Colonic mucosa (tissue), 4 donors: ENCODE measurements around the gene MPHOSPH10. TPM values are rescaled to one million over a fixed set of nuclear protein-coding genes. Genes with fewer than 3 reads are reported as not detected.
"Not testable (repeated sequence)": the region's sequence is repeated elsewhere in the genome, so short reads cannot be mapped to it uniquely, and the experiment has no call there.

ENCODE experiments used
- DNase-seq: peaks from one replicate; pipeline ENCODE4 v3.0.0-alpha.2; 2020
- H3K27ac ChIP-seq: fragments of 200-600 bp; one replicate; pipeline ENCODE4 v1.8.0; 2021
- H3K27me3 ChIP-seq: fragments of 200-600 bp; one replicate; pipeline ENCODE4 v1.8.0; 2021
- H3K36me3 ChIP-seq: fragments of 200-600 bp; one replicate; pipeline ENCODE4 v1.8.0; 2021
- H3K4me1 ChIP-seq: fragments of 200-600 bp; one replicate; pipeline ENCODE4 v1.8.0; 2021; ENCODE audit warnings: mild to moderate bottlenecking
- H3K4me3 ChIP-seq: fragments of 200-600 bp; one replicate; pipeline ENCODE4 v1.8.0; 2021
- H3K9ac ChIP-seq, 2 donors: one replicate each; pipeline ENCODE4 v1.7.0; 2013; ENCODE audit warnings: control low read depth in 2 of 2, low read depth in 2 of 2, low read length in 2 of 2
- H3K9me3 ChIP-seq: fragments of 200-600 bp; one replicate; pipeline ENCODE4 v1.8.0; 2021
- CTCF ChIP-seq: fragments of 200-600 bp; IDR thresholded peaks from one replicate; pipeline ENCODE4 v1.8.0; 2022; ENCODE audit warnings: antibody characterized with exemption, mild to moderate bottlenecking
- intact Hi-C: fragments of 100-400 bp; cut with DNase I; formaldehyde crosslinking; loops from one replicate; pipeline ENCODE4 v1.14.1; 2022
- total RNA-seq, 2 donors: library from RNA; stranded (reverse); fragmentation: NEBNext Ultra II Directional in 1 of 2; extraction: Animal tissue kit (Norgen Biotek cat#: 25700) in 1 of 2; gene quantifications; one replicate each; pipeline ENCODE4 v1.2.1, GENCODE V29; 2021
- donor health status: healthy.
- donor health status: DM: no; HTN: no; CAD: no.
- donor health status: DM: no; HTN: no; CAD: no.

Gene MPHOSPH10
- total RNA-seq, 2 donors from 2014 or later, result 18.7 to 26.4 TPM

GRCh38 chr2:71100195-71100964 is 30.1 kb upstream of the MPHOSPH10 start:
- peak; percentile 63 for DNase-seq
- Histone ChIP-seq H3K27me3 (no peaks in the 10 kb centered on the region), H3K4me3 (no peak overlapping the region), H3K4me1 (no peaks in the 10 kb centered on the region), H3K36me3 (no peaks in the 10 kb centered on the region), H3K9ac (no peak overlapping the region), H3K27ac (no peak overlapping the region), H3K9me3 (no peaks in the 10 kb centered on the region)
- TF ChIP-seq CTCF, result peak; percentile 81
- intact Hi-C loops, result no loop called here

GRCh38 chr2:71101656-71102055 is 28.8 kb upstream of the MPHOSPH10 start:
- TF ChIP-seq CTCF, result no peak
- Histone ChIP-seq H3K4me3 (no peak overlapping the region), H3K36me3 (no peaks in the 10 kb centered on the region), H3K27ac (no peak overlapping the region), H3K27me3 (no peaks in the 10 kb centered on the region), H3K9ac (no peak overlapping the region), H3K4me1 (no peaks in the 10 kb centered on the region), H3K9me3 (no peaks in the 10 kb centered on the region)
- intact Hi-C loops, result no loop called here
- no peak for DNase-seq

GRCh38 chr2:71102981-71103681 is 27.3 kb upstream of the MPHOSPH10 start:
- no peak overlapping the region for H3K9ac ChIP-seq
- DNase-seq, result no peak
- H3K4me1 ChIP-seq, result no peaks in the 10 kb centered on the region
- intact Hi-C loops, result no loop called here
- H3K27me3 ChIP-seq, result no peaks in the 10 kb centered on the region
- no peak overlapping the region for H3K27ac ChIP-seq
- H3K36me3 ChIP-seq, result no peaks in the 10 kb centered on the region
- no peaks in the 10 kb centered on the region for H3K9me3 ChIP-seq
- no peak for TF ChIP-seq CTCF
- H3K4me3 ChIP-seq, result no peak overlapping the region

- Histone ChIP-seq H3K9ac (no peak overlapping the region), H3K27ac (no peak overlapping the region), H3K4me1 (no peaks in the 10 kb centered on the region), H3K27me3 (no peaks in the 10 kb centered on the region), H3K9me3 (no peaks in the 10 kb centered on the region), H3K4me3 (no peak overlapping the region), H3K36me3 (no peaks in the 10 kb centered on the region)
- no peak for DNase-seq
- intact Hi-C loops, result no loop called here
- no peak for TF ChIP-seq CTCF
Observed at GRCh38 chr2:71103809-71104208, 26.6 kb upstream of the MPHOSPH10 start.

- H3K4me3 ChIP-seq, H3K9me3 ChIP-seq, intact Hi-C loops, H3K27me3 ChIP-seq, H3K27ac ChIP-seq, H3K36me3 ChIP-seq, H3K4me1 ChIP-seq, H3K9ac ChIP-seq, DNase-seq: not testable (repeated sequence)
Observed at GRCh38 chr2:71106463-71106862, 24.0 kb upstream of the MPHOSPH10 start.

- no peak for DNase-seq
- H3K27me3 ChIP-seq, result no peaks in the 10 kb centered on the region
Observed at GRCh38 chr2:71108091-71108490, 22.3 kb upstream of the MPHOSPH10 start.

More at GRCh38 chr2:71108091-71108490, 22.3 kb upstream of the MPHOSPH10 start:
- H3K4me1 ChIP-seq, result no peaks in the 10 kb centered on the region
- H3K9me3 ChIP-seq, result no peaks in the 10 kb centered on the region
- no peak for TF ChIP-seq CTCF
- H3K9ac ChIP-seq, result no peak overlapping the region
- intact Hi-C loops, result no loop called here
- no peaks in the 10 kb centered on the region for H3K36me3 ChIP-seq
- H3K27ac ChIP-seq, result no peak overlapping the region
- no peak overlapping the region for H3K4me3 ChIP-seq
